Aorta (tissue), 5 donors: Measurements from ENCODE around the gene COL21A1. TPM values are rescaled to one million over a fixed set of nuclear protein-coding genes. Genes with fewer than 3 reads are reported as not detected.
"Not testable (repeated sequence)": the region's sequence is repeated elsewhere in the genome, so short reads cannot be mapped to it uniquely, and the experiment has no call there.

Experiments used
- ATAC-seq: fragments of 200-7000 bp; cut with Tn5 transposase; one replicate; pipeline ENCODE4 v1.9.1; 2022; ENCODE audit warnings: moderate library complexity; ENCODE audit not compliant: low FRiP score
- DNase-seq, 2 donors: peaks; one replicate each; pipeline ENCODE4 v3.0.0-alpha.2; 2020
- H3K27ac ChIP-seq, 2 donors: one replicate each; pipeline ENCODE4 v1.5.1; 2013; ENCODE audit warnings: low read length in 2 of 2, mild to moderate bottlenecking in 2 of 2, moderate library complexity in 2 of 2, control low read depth in 1 of 2, inconsistent platforms in 1 of 2, low read depth in 1 of 2
- H3K27me3 ChIP-seq, 2 donors: one replicate each; pipeline ENCODE4 v1.6.1; 2013; ENCODE audit warnings: control low read depth in 1 of 2, low read length in 1 of 2, mild to moderate bottlenecking in 1 of 2, moderate library complexity in 1 of 2; ENCODE audit not compliant: insufficient read depth in 2 of 2, control insufficient read depth in 1 of 2
- H3K36me3 ChIP-seq, 2 donors: one replicate each; pipeline ENCODE4 v1.6.1; 2013; ENCODE audit warnings: control low read depth in 1 of 2, low read length in 1 of 2, mild to moderate bottlenecking in 1 of 2; ENCODE audit not compliant: insufficient read depth in 2 of 2, control insufficient read depth in 1 of 2
- H3K4me1 ChIP-seq, 2 donors: one replicate each; pipeline ENCODE4 v1.6.1; 2013; ENCODE audit warnings: low read length in 2 of 2, control low read depth in 1 of 2, mild to moderate bottlenecking in 1 of 2, moderate library complexity in 1 of 2; ENCODE audit not compliant: insufficient read depth in 2 of 2, control insufficient read depth in 1 of 2
- H3K4me3 ChIP-seq, 2 donors: one replicate each; pipeline ENCODE4 v1.5.1; 2013; ENCODE audit warnings: low read length in 2 of 2, control low read depth in 1 of 2, mild to moderate bottlenecking in 1 of 2
- H3K9me3 ChIP-seq: one replicate; pipeline ENCODE4 v1.6.1; 2013; ENCODE audit warnings: mild to moderate bottlenecking, low read length; ENCODE audit not compliant: control insufficient read depth
- WGBS, 2 donors: extraction: QIAGEN DNeasy Blood & Tissue Kit; methylation state at CpG; one replicate each; pipeline ENCODE4 v1.1.7; 2013; 5-methylcytosine and 5-hydroxymethylcytosine counted together
- intact Hi-C, 2 donors: fragments of 100-400 bp; cut with DNase I; formaldehyde crosslinking; loops; one replicate each; pipeline versions ENCODE4 v1.14.2 to v1.15.0; 2022
- polyA plus RNA-seq, 2 donors: library from polyadenylated mRNA; stranded (reverse); fragments of 200-250 nt; gene quantifications; one replicate each; pipeline ENCODE4 v1.2.3, GENCODE V29; 2013
- total RNA-seq, 2 donors: library from RNA; stranded (reverse); fragmentation: NEBNext Ultra II Directional; extraction: Animal tissue kit (Norgen Biotek cat#: 25700); gene quantifications; one replicate each; pipeline ENCODE4 v1.2.1, GENCODE V29; 2021
- donor health status: healthy with polysubstance abuse.
- donor health status: Bipolar disorder and iron deficiency.
- donor health status: DM: no; HTN: no; CAD: no.
- donor health status: DM: no; HTN: no; CAD: no.
- donor health status: DM: yes; HTN: yes; CAD: no.

Gene COL21A1
- total and polyA plus RNA-seq, 4 donors, result 22.5 to 67.0 (median 31.1) TPM

DNA sequence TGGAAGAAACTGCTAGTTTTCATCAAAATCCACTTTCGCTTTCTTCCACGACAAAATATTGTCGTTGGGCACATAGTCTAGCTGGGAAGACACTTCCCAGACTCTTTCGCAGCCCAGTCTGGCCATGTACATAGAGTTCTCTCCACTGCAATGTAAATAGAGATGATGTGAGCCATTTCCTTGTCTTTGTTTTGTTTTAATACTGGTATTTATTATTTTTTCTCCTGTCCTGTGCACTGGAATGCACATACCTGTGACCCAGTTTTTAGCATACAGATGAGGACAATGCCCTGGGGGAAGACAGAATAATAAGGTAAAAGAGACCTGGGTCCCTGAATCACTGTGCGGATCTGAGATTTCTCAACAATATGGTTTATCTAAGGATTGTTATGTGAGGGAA, 222.4 kb downstream of the COL21A1 start:
- no peaks in the 10 kb centered on the region for H3K36me3 ChIP-seq
- intact Hi-C loops, result loop anchor here in 1 of 2 donors (5.0 kb wide), 1 partner anchor 267 kb away; no protein-coding TSS in a partner anchor
- DNase-seq, result no peak
- no peaks in the 10 kb centered on the region for H3K27me3 ChIP-seq
- peak overlapping the region; percentile 36 to 63 for H3K4me3 ChIP-seq
- ATAC-seq, result no peak
- H3K4me1 ChIP-seq, result peaks cover 0 to 2% of the 10 kb centered on the region in 2 donors
- 19 to 25% methylated on average over 5 of the region's 5 CpGs for WGBS, 2 donors
- H3K9me3 ChIP-seq, result no peaks in the 10 kb centered on the region
- no peak overlapping the region for H3K27ac ChIP-seq

DNA sequence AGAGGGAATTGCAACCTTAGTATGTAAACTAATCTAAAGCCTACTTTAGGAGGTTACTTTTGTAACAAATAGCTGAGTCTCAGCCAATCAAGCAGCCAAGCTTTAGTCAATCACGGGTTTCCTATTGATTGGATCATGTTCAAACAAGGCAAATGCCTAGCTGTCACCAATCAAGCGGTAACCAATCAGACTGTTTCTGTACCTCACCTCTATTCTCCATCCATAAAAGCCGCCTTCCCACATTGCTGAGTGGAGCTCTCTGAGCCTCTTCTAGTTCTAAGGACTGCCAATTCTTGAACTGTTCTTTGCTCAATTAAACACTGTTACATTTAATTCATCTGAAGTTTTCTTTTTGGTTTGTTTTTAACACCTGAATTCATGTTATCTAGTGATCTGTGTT, 223.6 kb downstream of the COL21A1 start:
- Histone ChIP-seq H3K27me3 (no peaks in the 10 kb centered on the region), H3K4me3 (no peak overlapping the region), H3K27ac (no peak overlapping the region), H3K36me3 (no peaks in the 10 kb centered on the region), H3K9me3 (no peaks in the 10 kb centered on the region), H3K4me1 (peaks cover 0 to 2% of the 10 kb centered on the region in 2 donors)
- intact Hi-C loops, result no loop called here
- DNase-seq, result no peak
- ATAC-seq, result no peak
- WGBS, 2 donors, result 82 to 84% methylated on average over 3 of the region's 3 CpGs

DNA sequence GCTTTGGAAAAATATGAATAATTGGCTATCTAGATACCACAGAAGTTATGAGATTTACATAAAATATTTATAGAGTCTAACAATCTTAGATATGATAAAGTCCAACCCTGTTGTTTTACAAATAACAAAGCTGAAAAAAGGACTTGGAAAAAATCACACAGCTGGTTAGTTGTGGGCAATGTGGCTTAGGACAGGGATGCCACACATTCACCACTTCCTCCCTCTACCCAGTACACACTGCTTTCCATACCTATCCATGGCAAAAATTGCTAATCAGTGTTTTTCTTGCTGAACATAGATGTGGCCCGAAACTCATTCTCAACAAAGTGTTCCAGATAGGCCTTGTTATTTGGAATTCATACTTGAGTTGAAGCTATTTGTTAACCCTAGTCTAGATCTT, 224.7 kb downstream of the COL21A1 start:
- 29 to 40% methylated on average over 1 of the region's 1 CpG for WGBS, 2 donors
- intact Hi-C loops, result no loop called here

DNA sequence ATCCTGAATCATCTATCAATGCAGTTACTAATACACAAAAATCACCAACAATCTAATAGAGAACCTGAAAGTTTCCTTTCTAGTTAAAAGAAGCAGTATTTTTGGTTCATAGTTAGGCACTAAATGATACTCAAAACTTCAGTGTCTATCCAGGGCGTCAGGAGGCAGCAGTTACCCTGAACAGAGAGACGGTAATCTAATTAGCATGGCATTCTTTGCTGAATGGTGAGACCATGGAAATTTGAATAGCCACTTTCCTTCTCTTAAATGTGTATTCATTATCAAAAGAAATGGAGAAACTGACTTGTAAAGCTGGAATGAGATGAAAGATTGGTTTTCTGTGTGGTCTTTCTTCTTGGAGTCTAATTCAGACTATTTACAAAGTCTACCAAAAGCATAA, 225.4 kb downstream of the COL21A1 start:
- DNase-seq, result no peak
- 49 to 52% methylated on average over 2 of the region's 2 CpGs for WGBS, 2 donors
- Histone ChIP-seq H3K4me3 (no peak overlapping the region), H3K36me3 (no peaks in the 10 kb centered on the region), H3K27me3 (no peaks in the 10 kb centered on the region), H3K9me3 (no peaks in the 10 kb centered on the region), H3K27ac (no peak overlapping the region), H3K4me1 (peaks cover 0 to 2% of the 10 kb centered on the region in 2 donors)
- ATAC-seq, result no peak
- intact Hi-C loops, result no loop called here

More for the DNA sequence above, 224.7 kb downstream of the COL21A1 start:
- DNase-seq, result no peak
- H3K4me1 ChIP-seq, result peaks cover 0 to 2% of the 10 kb centered on the region in 2 donors
- H3K27me3 ChIP-seq, result no peaks in the 10 kb centered on the region
- no peaks in the 10 kb centered on the region for H3K9me3 ChIP-seq
- no peak overlapping the region for H3K27ac ChIP-seq
- ATAC-seq, result no peak
- no peak overlapping the region for H3K4me3 ChIP-seq
- no peaks in the 10 kb centered on the region for H3K36me3 ChIP-seq

DNA sequence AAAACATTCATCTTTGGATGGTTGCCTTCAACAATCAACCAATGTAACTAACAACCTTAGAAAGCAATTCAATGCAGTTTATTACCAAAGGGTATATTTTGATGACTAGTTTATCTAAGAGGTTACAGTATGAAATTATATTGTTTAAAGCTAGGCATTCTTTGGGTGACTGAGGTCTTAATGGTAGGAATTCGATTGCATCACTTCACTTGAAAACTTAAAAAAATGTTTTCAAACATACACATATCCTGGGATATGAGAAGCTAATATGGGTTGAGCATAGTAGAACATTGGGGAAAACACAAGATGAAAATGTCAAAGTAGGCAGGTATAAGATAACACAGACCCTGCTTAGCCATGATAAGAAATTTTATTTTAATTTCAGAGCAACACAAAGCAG, 227.4 kb downstream of the COL21A1 start:
- intact Hi-C loops, result no loop called here
- ATAC-seq (no peak), DNase-seq (no peak)
- Histone ChIP-seq H3K27ac (no peak overlapping the region), H3K4me1 (no peaks in the 10 kb centered on the region), H3K9me3 (no peaks in the 10 kb centered on the region), H3K36me3 (no peaks in the 10 kb centered on the region), H3K4me3 (no peak overlapping the region), H3K27me3 (no peaks in the 10 kb centered on the region)
- 89 to 94% methylated on average over 1 of the region's 1 CpG for WGBS, 2 donors

DNA sequence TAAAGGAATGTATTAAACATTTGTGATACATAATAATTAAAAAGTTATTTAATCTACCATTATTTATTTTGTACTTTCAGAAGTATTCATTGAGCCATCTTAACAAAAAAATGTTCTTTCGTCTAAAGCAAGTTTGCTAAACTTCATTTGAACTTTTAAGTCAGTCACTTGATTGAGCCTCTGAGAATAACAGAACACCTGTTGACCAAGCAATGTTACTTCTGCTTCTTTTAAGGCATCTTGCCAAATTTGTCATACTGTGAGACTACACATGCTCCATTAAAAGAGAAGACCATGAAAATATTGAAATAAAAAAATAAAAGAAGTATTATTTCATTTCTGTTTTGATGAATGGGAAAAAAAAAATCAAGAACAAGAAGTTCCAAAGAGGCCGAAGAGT, 230.2 kb downstream of the COL21A1 start:
- ATAC-seq (no peak), DNase-seq (no peak)
- no peaks in the 10 kb centered on the region for H3K36me3 ChIP-seq
- H3K4me1 ChIP-seq, result no peaks in the 10 kb centered on the region
- H3K4me3 ChIP-seq, result no peak overlapping the region
- intact Hi-C loops, result no loop called here
- H3K27me3 ChIP-seq, result no peaks in the 10 kb centered on the region
- no peaks in the 10 kb centered on the region for H3K9me3 ChIP-seq
- no peak overlapping the region for H3K27ac ChIP-seq
- 92 to 96% methylated on average over 2 of the region's 2 CpGs for WGBS, 2 donors

DNA sequence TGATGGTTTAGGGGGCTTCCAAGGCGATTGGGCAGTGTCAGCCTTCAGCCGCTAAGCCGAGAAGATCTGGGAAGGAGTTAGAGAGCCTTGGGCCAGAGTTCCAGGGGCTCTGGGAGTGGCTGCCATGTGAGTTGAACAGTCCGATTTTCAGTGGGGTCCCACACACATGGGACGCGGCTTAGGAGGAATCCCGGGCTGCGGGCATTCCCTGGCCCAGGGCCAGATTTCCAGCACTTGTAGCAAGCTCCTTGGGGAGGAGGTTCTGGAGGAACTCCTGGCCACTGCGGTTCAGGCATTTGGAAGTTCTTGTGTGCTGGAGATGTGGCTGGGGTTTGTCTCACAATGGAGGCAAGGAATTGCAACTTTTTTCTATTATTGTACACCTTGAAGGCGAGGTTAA, 233.3 kb downstream of the COL21A1 start:
- H3K36me3 ChIP-seq, H3K9me3 ChIP-seq, ATAC-seq, intact Hi-C loops, DNase-seq, H3K4me1 ChIP-seq, H3K27me3 ChIP-seq, H3K27ac ChIP-seq, H3K4me3 ChIP-seq: not testable (repeated sequence)
- WGBS, 2 donors, result 82 to 87% methylated on average over 10 of the region's 10 CpGs

DNA sequence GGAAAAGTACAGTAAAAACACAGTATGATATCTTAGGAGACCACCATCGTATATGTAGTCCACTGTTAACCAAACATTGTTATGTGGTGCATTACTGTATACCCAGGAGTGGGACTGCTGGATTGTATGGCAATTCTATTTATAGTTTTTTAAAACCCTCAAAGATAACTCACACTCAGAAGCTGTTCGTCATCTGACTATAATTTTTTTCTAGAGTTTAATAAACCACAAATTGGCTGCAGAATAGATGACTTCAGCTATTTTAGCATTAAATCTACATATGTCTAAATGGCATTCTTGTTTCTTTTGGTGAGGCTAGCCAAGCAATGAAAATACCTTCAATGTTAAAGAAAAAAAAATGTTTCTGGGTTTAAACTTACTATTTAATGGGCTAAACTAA, 237.7 kb downstream of the COL21A1 start:
- Histone ChIP-seq H3K27me3 (no peaks in the 10 kb centered on the region), H3K36me3 (no peaks in the 10 kb centered on the region), H3K4me3 (no peak overlapping the region), H3K27ac (no peak overlapping the region), H3K4me1 (no peaks in the 10 kb centered on the region), H3K9me3 (no peaks in the 10 kb centered on the region)
- whole genome bisulfite sequencing, 2 donors, result 82 to 88% methylated on average over 2 of the region's 2 CpGs
- no peak for DNase-seq
- intact Hi-C loops, result no loop called here
- ATAC-seq, result no peak
